Measurements from ENCODE around the gene CCDC40.
"Not testable (repeated sequence)": the region's sequence is repeated elsewhere in the genome, so short reads cannot be mapped to it uniquely, and the experiment has no call there.

Gene CCDC40

DNA sequence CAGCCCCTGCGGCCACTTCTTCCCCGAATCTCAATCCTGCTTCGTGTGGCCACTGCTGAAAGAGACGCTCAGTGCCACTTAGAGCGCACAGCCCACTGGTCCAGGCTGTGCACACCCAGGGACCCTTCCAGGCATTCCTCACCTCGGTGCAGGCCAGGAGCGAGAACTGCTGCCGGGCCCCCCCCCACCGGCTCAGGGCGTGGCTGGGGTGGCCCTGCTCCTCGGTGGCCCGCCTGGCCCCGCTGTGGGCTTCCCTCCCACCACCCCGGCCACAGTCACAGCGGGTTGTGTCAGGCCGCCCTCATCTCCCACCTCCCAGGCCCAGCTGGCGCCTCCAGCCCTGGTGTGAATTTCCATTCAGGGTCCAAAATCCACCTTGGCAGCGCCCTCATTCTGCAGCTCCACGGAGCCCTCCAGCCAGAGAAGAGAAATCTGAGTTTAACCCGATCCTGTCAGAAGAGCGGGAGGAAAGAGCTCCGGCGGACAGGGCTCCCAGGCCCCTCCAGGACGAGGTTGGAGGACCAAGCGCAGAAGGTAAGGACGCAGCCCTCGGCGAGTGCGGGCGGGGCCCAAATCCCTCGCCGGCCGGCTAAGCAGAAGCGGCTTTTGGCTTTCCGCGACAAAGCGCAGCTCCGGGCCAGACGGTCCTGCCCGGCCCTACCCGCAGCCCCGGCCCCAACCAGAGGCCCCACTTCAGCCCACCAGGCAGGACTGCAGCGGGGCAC lies 12.8 kb upstream of the CCDC40 start:
- no peak for DNase-seq

DNA sequence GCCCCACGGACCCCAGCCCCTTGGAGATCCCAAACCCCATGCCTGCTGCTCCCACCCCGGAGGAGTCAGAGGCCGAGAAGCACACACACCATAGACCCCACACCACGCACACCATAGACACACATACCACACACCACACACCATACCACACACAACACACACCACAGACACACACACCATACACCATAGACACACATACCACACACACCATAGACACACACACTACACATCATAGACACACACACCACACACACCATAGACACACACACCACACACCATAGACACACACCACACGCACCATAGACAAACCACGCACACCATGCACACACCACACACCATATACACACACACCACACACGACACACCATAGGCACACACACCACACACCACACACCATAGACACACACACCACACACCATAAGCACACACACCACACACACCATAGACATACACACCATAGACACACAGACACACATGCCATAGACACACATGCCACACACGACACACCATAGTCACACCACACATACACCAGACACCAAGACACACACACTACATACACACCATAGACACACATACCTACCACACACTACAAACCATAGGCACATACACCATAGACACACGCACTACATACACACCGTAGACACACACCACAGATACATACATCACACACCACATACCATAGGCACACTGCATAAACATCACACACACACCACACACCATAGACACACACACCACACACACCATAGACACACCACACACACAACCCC lies 12.1 kb upstream of the CCDC40 start:
- DNase-seq, result no peak

DNA sequence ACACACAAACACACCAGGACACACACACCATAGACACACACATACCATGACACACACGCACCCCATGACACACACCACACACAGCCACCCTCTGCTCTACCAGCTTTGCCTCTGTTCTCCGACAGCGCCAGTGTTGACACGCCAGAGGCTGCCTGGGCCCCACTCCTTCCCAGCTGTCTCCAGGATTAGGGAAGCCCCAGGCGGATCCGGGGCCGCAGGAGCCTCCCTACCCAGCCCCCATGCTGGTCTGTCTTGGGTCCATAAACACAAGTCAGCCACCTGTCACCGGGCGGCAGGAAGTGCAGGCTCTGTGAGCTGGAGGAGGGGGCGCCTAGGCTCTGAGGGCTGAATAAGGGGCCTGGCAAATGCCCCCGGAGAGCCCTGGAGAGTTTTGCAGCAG lies 11.3 kb upstream of the CCDC40 start:
- DNase-seq, result no peak

DNA sequence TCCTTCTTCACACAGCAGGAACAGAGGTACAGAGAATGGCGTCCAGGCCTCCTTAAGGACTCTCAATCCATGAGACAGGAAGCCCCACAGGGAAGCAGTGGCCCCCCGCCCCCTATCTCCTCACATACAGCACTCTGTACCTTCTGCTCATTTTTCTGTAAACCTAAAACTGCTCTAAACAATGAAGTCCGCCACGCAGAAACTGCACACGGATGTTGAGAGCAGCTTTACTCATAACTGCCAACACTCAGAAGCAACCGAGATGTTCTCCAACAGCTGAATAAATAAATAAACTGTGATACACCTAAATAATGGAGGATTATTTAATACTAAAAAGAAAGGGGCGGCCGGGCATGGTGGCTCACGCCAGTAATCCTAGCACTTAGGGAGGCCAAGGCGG lies 10.6 kb upstream of the CCDC40 start:
- DNase-seq, result no peak

DNA sequence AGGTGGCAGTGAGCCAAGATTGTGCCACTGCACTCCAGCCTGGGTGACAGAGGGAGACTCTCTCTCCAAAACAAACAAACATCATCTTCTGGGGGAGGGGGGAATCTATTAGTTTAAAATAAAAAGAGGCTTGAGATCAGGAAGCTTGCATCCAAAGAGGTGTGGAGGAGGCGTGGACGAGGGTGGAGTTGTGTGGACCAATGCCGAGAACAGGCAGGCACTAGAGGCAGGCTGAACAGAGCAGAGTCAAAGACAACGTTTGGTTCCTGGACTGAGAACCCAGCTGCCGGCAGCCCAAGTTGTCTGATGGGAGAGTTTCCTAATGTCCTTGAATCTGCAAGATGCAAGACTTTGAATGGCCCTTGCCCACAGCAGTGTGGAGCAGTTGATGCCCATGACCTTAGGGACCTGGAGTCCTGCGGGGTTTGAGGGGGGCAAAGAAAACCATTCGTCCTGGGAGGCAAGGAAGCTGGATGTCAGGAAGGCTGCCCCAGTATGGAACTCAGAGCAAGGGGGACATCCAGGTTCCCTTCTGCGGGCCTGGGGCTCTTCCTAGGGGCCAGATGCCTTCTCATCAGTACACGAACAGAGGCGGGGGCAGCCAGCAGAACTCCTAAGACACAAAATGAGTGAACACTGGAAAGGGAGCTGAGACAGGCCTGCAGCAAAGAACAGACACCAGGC lies 9.9 kb upstream of the CCDC40 start:
- no peak for DNase-seq

- no peak for DNase-seq
Observed at GRCh38 chr17:80027043-80027435, 9.4 kb upstream of the CCDC40 start.

- no peak for DNase-seq
Observed at GRCh38 chr17:80028030-80028429, 8.4 kb upstream of the CCDC40 start.

DNA sequence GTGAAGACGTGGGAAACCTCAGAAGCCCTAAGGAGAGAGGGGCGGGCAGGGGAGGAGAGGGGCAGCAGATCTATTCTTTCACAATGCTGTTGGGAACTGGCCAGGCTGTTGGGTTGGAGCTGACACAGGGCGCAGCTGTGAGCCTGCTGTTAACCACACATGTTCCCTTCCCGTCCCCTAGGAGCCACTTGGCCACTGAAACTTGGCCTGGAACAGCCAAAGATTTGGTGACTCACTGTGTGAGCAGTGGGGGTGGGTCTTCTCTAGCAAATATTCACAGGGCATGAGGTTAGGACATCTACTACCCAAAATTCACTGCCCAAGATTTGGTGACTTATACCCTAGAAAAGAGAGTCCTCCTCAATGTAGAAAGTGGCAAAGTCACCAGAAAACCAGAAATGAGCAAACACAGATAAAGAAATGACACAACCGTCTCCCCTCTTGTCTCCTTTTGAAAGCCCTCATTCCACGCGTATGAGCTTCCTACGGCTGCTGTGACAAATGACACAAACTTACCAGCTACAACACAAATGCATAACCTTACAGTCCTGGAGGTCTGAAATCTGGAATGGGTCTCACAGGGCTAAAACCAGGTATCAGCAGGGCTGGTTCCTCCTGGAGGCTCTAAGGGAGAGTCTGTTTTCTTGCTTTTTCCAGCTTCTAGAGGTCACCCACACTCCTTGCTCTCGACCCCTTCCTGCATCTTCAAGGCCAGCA lies 7.0 kb upstream of the CCDC40 start:
- DNase-seq, result no peak

- DNase-seq, result no peak
Observed at GRCh38 chr17:80030730-80031410, 5.6 kb upstream of the CCDC40 start.

DNA sequence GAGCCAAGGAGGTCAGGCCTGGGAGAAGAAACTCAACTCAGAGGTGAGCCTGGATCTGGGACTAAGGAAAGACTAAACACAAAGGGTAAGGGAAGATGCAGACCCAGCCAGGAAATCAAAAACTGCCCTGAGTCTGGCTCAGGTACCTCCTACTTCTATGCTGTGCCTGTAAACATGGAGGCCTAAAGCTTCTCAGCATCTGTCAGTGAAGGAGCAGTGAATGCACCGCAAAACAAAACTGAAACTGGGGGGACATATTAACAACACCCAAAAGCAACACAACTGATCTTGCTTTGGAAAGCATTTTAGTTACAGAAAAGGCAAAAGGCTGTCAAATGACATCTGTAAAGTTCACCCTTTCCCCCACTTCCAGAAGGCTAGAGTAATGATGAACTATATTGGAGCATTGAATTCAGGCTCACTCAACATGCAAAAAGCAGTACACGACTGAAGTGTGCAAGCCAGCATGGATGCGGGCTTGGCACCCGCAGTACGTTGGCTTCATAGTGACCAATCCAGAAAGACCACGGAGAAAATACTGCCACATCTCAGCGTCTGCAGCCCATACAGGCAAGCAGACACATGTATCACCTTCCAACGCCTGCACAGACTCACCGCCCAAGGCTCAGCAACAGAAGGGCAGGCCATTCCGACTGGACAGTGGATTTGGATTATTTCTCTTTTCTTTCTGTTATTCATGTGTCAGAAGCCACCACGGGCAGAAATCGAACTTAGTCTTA lies 4.6 kb upstream of the CCDC40 start:
- DNase-seq, result no peak

DNA sequence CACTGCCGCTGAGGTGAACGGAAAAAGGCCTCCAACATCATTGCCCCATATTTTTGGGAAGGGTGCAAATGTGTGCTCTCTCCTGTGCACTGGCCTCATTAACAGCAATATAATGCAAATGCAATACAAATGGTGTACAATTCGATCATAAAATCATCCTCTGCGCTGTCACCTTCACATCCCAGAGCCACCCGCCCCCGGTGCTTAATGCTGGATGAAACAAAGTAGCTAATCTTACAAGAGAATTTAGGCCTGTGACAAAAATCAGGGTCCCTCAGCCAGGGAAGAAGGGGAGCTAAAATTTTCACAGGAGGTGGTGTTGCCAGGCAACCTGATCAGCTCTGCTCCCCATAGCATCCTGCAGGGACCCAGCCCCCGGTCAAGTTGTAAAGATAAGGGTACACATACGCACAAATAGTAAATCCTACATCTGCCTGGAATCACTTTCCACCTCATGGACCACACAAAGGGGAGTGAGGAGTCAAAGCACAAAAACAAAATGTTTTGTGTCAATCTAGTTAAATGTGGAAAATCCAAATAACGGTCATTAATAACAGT lies 3.7 kb upstream of the CCDC40 start:
- no peak for DNase-seq

DNA sequence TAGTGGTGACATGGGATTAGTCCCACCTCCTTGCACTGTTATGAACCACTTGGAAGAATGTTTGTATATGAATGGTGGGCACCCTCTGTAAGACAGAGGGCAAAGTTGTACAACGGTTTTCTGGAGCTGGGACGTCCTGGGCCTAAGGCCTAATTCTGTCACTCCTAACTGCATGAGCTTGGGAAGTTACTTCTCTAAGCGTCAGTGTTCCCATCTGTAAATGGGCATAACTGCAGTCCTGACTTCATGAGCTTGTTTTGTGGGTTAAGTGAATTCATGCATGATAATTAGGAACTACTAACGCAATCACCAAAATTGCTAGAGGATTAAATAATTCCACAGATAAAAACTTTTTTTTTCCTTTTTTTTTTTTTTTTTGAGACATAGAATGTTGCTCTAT lies 2.6 kb upstream of the CCDC40 start:
- no peak for DNase-seq

DNA sequence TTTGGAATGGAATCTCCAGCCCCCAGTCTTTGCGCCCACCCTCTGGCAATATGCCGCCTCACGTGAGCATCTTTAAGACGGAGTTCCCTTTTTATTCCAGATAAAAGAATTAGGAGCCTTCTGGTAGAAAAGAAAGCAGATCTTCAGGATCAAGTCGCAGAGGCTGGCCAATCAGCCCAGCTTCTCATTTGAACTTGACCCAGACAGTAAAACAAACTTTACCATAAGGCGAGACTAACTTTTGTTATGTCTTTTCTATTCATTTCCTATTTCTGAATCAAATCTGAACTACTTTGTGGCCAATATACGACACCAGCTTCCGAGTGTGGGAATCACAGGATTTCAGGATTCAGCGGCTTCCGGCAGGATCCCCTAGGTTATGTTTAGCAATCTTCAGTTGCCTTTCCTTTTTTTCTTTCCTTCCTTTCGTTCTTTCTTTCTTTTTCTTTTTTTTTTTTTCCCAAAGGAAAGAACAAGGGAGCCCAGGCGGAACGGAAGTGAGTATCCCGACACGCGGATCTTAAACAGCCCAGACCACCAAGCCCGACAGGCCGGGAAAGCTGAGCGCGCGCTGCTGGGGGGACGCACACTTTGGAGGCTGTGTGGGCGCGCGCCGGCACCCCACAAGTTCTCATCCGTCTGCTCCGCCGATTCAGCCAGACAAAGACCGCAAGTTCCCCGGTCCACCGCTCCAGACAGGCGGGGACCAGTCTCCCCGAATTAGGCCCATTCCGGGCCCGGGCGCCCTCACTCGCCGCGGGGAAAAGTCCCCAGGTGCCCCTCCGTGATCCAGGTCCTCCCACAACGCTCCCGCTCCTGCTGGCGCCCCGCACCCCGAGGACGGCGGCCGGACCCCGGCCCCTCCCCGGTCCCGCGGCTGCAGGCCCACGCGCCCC lies 1.4 kb upstream of the CCDC40 start:
- peak; percentile 31 for DNase-seq

- DNase-seq, result no peak
Observed at GRCh38 chr17:80035687-80035936, 830 bp upstream of the CCDC40 start, which contains the start of gene TBC1D16. Gene TBC1D16, minus strand, starts transcription at chr17:80035872. Its CDS starts 22,325 bp downstream, at chr17:80013547.

DNA sequence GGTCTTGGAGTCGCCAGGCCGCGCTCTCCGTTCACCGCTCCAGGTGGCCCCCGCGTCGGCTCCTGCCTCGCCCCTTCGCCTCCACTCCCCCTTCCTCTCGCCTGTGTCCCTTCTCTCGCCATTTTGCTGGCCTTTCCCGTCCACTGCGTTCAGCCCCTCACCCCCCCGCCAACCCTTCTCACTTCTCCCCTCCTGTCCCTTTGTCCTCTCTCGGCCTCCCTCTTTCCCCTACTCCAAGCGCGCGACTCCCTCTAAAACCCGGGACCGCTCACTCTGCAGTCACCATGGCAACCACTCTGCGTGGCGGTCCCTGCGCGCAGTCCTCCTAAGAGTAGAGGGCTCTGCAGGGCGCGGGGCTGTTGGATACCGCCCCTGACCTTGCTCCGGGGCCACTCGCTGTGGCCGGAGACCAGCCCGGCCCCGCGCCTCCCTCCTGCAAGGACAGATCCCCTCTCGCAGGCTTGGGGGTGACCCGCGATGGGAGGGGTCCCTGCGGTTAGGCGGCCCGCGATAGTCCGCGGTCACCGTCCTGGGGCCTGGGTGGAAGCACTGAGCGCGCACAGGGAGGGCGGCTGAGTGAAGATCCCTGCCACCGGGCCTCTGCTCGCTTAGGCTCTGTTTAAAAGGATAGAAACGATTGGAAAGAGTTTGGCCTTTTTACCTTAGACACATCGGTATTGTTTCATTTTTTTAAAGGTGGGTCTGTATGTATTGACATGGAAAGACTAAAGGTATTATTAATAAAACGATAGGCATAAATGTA lies 454 bp downstream of the CCDC40 start:
- DNase-seq, result peak; percentile 30

- no peak for DNase-seq
Observed at GRCh38 chr17:80043963-80044362, 7.5 kb downstream of the CCDC40 start.

- DNase-seq, result no peak
Observed at GRCh38 chr17:80045703-80046102, 9.3 kb downstream of the CCDC40 start.

- not testable (repeated sequence) for DNase-seq
Observed at GRCh38 chr17:80046709-80047108, 10.3 kb downstream of the CCDC40 start.

DNA sequence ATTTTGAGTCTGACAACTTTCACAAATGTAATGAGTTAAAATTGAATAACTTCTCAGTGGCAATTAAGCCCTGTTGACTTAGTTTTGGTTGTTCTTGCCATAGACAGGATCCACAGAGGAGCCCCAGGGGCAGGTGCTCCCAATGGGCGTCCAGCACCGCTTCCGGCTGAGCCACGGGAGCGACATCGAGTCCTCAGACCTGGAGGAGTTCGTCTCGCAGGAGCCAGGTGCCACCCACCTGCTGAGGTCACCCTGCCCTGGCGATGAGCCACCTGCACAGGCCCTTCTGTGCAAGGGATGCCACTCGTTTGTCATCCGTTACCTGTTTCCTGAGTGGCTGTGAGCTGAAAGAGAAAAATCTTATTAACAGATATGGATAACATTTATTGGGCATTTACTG lies 10.7 kb downstream of the CCDC40 start:
- DNase-seq, result no peak

DNA sequence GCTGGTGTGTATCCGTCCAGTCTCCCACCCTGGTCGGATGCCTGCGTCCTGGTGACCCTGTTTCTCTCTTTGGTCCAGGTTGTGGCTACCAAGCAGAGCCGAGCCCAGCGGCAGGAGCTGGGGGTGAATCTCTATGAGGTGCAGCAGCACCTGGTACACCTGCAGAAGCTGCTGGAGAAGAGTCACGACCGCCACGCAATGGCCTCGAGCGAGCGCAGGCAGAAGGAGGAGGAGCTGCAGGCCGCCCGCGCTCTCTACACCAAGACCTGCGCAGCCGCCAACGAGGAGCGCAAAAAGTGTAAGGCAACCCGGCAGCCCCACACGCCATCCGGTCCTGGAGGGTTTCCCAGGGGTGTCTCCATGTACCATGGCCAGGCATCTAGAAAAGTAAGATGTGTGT lies 13.5 kb downstream of the CCDC40 start:
- no peak for DNase-seq
